Measurements from ENCODE around the gene SPIRE2. TPM values are rescaled to one million over a fixed set of nuclear protein-coding genes. Genes with fewer than 3 reads are reported as not detected.

Gene SPIRE2
- total RNA-seq, 1 donor from 2014 or later = 15.8 TPM

DNA sequence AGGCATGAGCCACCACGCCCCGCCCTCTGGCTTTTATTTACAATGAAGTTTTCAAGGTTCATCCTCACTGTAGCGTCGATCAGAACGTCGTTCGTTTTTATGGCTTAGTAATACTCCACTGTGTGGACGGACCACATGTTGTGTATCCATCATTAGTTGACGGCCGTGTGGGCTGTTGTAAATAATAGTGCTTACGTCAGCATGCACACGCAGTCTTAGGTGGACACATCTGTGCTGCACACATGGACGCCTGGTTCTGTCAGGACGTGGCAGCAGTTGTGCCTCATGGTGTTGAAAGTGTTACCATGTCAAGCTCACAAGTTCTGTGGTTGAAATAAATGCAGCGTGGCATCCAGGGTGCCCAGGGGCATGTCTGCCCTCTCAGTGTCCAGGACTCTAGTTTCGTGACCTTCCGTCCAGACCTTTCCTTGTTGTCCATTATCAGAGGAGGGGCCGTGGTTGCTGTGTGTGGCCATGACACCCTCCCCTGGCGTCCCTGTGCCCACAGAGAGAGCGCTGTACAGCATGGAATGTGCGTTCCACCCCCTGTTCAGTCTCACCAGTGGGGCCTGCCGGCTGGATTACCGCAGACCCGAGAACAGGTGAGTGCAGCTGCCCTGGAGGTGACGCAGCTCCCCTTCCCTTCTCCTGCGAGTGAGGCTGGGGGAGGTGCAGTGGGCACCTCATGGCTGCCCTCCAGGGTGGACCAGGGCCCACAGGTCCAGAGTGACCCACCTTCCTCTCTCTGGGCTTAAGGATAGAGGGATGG is 67.4 kb downstream of the SPIRE2 start:
- TF ChIP-seq, protein P1, sequence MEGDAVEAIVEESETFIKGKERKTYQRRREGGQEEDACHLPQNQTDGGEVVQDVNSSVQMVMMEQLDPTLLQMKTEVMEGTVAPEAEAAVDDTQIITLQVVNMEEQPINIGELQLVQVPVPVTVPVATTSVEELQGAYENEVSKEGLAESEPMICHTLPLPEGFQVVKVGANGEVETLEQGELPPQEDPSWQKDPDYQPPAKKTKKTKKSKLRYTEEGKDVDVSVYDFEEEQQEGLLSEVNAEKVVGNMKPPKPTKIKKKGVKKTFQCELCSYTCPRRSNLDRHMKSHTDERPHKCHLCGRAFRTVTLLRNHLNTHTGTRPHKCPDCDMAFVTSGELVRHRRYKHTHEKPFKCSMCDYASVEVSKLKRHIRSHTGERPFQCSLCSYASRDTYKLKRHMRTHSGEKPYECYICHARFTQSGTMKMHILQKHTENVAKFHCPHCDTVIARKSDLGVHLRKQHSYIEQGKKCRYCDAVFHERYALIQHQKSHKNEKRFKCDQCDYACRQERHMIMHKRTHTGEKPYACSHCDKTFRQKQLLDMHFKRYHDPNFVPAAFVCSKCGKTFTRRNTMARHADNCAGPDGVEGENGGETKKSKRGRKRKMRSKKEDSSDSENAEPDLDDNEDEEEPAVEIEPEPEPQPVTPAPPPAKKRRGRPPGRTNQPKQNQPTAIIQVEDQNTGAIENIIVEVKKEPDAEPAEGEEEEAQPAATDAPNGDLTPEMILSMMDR (IDR thresholded peaks at IDR 0.05) = no peak
- ATAC-seq (no peak), DNase-seq (no peak)
- no peak overlapping the region for H3K27ac ChIP-seq
- intact Hi-C loops (cut with DNase I) = no loop called here
- H3K36me3 ChIP-seq = peaks cover 100% of the 10 kb centered on the region
- no peaks in the 10 kb centered on the region for H3K4me1 ChIP-seq
- H3K27me3 ChIP-seq (ENCODE audit: low read depth) = no peaks in the 10 kb centered on the region
- no peak overlapping the region for H3K4me3 ChIP-seq
- no peaks in the 10 kb centered on the region for H3K9me3 ChIP-seq

DNA sequence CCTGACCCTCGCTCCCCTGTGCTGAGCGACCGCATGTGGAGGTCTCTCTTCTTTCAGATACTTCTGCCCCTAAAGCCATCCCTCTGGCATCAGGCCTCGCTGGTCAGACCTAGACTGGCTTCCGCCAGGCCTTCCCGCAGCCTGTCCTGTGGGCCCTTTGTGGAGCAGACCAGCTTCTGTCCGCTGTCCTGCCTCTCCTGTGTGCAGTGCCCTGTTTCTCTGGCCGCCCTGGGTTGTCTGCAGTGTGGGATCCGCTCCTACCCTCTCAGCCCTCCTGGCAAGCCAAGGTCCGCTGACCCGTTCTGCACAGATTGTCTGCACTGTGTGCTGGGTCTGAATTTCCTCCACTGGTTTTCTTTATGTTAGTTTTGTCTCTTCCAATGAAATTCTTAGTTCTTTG is 68.9 kb downstream of the SPIRE2 start:
- ATAC-seq (no peak), DNase-seq (no peak)
- no peaks in the 10 kb centered on the region for H3K27me3 ChIP-seq (ENCODE audit: low read depth)
- intact Hi-C loops (cut with DNase I) = no loop called here
- H3K27ac ChIP-seq = no peak overlapping the region
- TF ChIP-seq, protein P1 (IDR thresholded peaks at IDR 0.05) = no peak
- peaks cover 91% of the 10 kb centered on the region for H3K36me3 ChIP-seq
- no peaks in the 10 kb centered on the region for H3K4me1 ChIP-seq
- H3K9me3 ChIP-seq = no peaks in the 10 kb centered on the region
- H3K4me3 ChIP-seq = no peak overlapping the region

DNA sequence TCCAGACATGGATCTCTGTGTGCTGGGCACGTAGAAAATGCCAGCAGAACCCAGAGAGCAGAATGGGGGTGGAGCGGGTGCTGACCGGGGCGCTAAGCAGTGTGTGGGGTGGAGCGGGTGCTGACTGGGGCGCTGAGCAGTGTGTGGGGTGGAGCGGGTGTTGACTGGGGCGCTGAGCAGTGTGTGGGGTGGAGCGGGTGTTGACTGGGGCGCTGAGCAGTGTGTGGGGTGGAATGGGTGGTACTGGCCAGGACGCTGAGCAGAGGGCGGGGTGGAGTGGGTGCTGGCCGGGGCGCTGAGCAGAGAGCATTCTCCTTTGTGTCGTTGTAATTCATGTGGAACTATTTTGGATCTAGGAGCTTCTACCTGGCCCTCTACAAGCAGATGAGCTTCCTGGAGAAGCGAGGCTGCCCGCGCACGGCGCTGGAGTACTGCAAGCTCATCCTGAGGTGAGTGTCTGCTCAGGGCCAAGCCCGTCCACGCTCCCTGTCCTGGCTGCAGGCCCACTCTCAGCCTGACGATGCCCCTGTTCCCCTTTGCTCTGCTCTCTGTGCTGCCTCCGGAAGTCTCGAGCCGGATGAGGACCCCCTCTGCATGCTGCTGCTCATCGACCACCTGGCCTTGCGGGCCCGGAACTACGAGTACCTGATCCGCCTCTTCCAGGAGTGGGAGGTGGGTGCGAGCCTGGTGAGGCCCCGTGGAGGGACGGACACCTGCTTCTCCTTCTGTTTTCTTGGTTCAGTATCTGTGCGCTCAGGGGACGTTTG is 70.1 kb downstream of the SPIRE2 start:
- Histone ChIP-seq H3K27ac (no peak overlapping the region), H3K4me1 (no peaks in the 10 kb centered on the region), H3K36me3 (peaks cover 89% of the 10 kb centered on the region), H3K4me3 (no peak overlapping the region), H3K9me3 (no peaks in the 10 kb centered on the region), H3K27me3 (ENCODE audit: low read depth) (no peaks in the 10 kb centered on the region)
- intact Hi-C loops (cut with DNase I) = no loop called here
- DNase-seq (no peak), ATAC-seq (no peak)
- TF ChIP-seq, protein P1 (IDR thresholded peaks at IDR 0.05) = no peak

DNA sequence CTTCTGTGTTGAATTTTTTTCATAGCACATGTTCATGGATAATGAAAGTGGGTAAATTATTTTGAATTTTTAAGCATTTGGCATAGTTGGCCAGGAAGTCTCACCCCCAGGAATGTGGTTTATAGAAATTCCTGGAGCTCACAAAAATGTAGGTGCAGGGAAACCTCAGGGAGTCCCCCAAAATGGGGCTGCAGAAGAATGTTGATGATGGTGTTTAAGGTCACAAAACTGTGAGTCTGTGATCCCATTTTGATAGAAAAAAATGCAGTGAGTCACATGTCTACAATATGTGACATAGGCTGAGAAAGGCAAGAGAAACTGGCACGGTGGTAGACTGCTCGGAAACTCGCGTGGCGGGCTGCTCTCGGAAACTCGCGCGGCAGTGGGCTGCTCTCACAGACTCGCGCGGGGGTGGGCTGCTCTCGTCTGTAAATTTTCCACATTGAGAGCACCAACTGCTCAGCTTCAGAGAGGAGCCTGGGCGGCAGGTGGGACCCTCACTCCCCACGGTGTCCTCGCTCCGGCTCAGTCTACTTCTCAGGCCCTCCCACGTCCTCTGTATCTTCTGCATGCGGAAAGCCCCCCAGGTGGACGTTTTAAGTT is 71.7 kb downstream of the SPIRE2 start:
- H3K36me3 ChIP-seq = peaks cover 89% of the 10 kb centered on the region
- intact Hi-C loops (cut with DNase I) = no loop called here
- DNase-seq = no peak
- H3K4me3 ChIP-seq = no peak overlapping the region
- H3K27me3 ChIP-seq (ENCODE audit: low read depth) = no peaks in the 10 kb centered on the region
- H3K4me1 ChIP-seq = no peaks in the 10 kb centered on the region
- no peak overlapping the region for H3K27ac ChIP-seq
- TF ChIP-seq, protein P1 (IDR thresholded peaks at IDR 0.05) = no peak
- ATAC-seq = no peak
- no peaks in the 10 kb centered on the region for H3K9me3 ChIP-seq

DNA sequence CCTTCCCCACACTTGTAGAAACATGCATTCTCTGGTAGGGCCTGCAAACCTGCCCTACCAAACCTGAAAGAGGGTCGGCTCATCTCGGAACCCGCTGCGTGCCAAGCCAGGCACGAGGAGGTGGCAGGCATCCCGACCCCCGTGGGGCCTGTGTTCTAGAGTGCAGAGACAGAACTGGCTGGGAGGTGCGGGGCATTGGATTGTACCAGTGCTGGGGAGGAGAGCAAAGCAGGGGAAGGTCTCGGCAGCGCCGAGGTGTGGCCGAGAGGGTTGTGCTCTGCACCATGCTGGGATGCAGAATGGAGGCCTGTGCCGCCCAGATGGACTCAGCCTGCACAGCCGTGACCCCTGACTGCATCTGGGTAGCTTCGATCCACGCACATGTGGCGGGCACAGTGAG is 72.6 kb downstream of the SPIRE2 start:
- DNase-seq (no peak), ATAC-seq (no peak)
- H3K27ac ChIP-seq = no peak overlapping the region
- H3K4me3 ChIP-seq = no peak overlapping the region
- intact Hi-C loops (cut with DNase I) = no loop called here
- no peaks in the 10 kb centered on the region for H3K4me1 ChIP-seq
- TF ChIP-seq, protein P1 (IDR thresholded peaks at IDR 0.05) = no peak
- H3K9me3 ChIP-seq = no peaks in the 10 kb centered on the region
- no peaks in the 10 kb centered on the region for H3K27me3 ChIP-seq (ENCODE audit: low read depth)
- H3K36me3 ChIP-seq = peaks cover 89% of the 10 kb centered on the region

Data from lower lobe of right lung (tissue), 2 donors.